Spleen (tissue), 7 donors: ENCODE data around the gene TNK2.

Experiments used
- CTCF ChIP-seq, 11 experiments: fragments of 200-600 bp in 7 of 11; fragments of 450-650 bp in 4 of 11; sonication (generic) in 4 of 11; IDR thresholded peaks in 8 of 11; conservative IDR thresholded peaks in 3 of 11; 1 replicate in 7 of 11; 2 replicates in 4 of 11; pipeline versions ENCODE4 v1.4.0 to v1.8.0; 2016 to 2021; ENCODE audit warnings: antibody characterized with exemption in 11 of 11, inconsistent platforms in 4 of 11, mild to moderate bottlenecking in 1 of 11
- POLR2A ChIP-seq, 3 donors: fragments of 450-650 bp; IDR thresholded peaks; one replicate each; pipeline ENCODE4 v1.5.1; 2017; ENCODE audit warnings: antibody characterized with exemption in 3 of 3, mild to moderate bottlenecking in 1 of 3
- POLR2AphosphoS5 ChIP-seq, 3 donors: sonication (generic); formaldehyde crosslinking; IDR thresholded peaks; one replicate each; pipeline ENCODE4 v1.5.1; 2017; ENCODE audit warnings: antibody characterized with exemption in 3 of 3
- donor health status: DM: no; HTN: no; CAD: no; lungs with moderate emphysema.
- donor health status: DM: no; HTN: no; CAD: no.
- donor health status: DM: no; HTN: no; CAD: no.

- no peak for TF ChIP-seq POLR2A (IDR thresholded peaks at IDR 0.05)
- TF ChIP-seq CTCF (IDR thresholded peaks at IDR 0.05 in 8 of 11, conservative IDR thresholded peaks at IDR 0.05 in 3 of 11): no peak
- TF ChIP-seq POLR2AphosphoS5 (IDR thresholded peaks at IDR 0.05): no peak
Measured at GRCh38 chr3:195932418-195933043, 24.2 kb upstream of the TNK2 start.
